ENCODE data around the gene ARHGEF33. TPM values are rescaled to one million over a fixed set of nuclear protein-coding genes. Genes with fewer than 3 reads are reported as not detected.

The ARHGEF33 gene
- total RNA-seq (2022; extraction: Qiagen RNA extraction; ENCODE audit: low read depth), result 0.10 to 0.33 TPM (median 0.21 TPM) in 4 of 5 replicates, not detected in the other

DNA sequence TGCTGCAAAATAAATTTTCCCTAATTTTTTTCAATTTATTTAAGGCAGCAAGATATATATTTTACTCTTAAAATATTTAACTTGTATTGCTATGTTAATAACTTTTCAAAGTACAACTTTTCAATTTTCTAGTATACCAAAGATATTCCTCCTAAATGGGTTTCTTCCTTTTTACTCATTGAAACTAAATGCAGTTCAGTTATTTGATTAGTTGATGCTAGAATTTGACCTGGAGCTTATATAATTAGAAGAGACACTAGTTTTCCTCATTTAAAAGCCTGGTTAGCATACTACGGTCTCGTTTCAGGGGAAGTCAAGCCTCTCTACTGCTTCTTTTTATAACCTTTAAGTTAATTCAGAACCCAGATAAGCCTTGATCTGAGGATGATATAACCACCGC is at the start of gene ARHGEF33:
ARHGEF33 (plus strand) TSS at position 301 of the 400 bp plus-strand sequence. CDS start 29,573 bp downstream, outside the sequence.

GRCh38 chr2:38875576-38876367 is 13.9 kb upstream of the ARHGEF33 start, which contains the start of the genes DHX57 and MORN2:
DHX57 (minus strand) TSS chr2:38875934; CDS start chr2:38868405, 7,529 bp downstream.
MORN2 (plus strand) TSS chr2:38875976.

Other genes starting within 250 kb of the ARHGEF33 start
- 17.5 to 21.1 TPM (median 17.7 TPM) in 5 replicates for gene GALM, start 223.8 kb upstream of the ARHGEF33 start, total RNA-seq (2022; extraction: Qiagen RNA extraction; ENCODE audit: low read depth)
- 302 to 424 TPM (median 340 TPM) in 5 replicates for gene SRSF7, start 138.5 kb upstream of the ARHGEF33 start, total RNA-seq (2022; extraction: Qiagen RNA extraction; ENCODE audit: low read depth)
- gene GEMIN6, start 111.7 kb upstream of the ARHGEF33 start, total RNA-seq (2022; extraction: Qiagen RNA extraction; ENCODE audit: low read depth), result 40.1 to 59.0 TPM (median 41.1 TPM) in 5 replicates
- 20.1 to 24.9 TPM (median 21.9 TPM) in 5 replicates for gene DHX57, start 13.9 kb upstream of the ARHGEF33 start, total RNA-seq (2022; extraction: Qiagen RNA extraction; ENCODE audit: low read depth)
- 41.7 to 49.6 TPM (median 44.8 TPM) in 5 replicates for gene MORN2, start 13.9 kb upstream of the ARHGEF33 start, total RNA-seq (2022; extraction: Qiagen RNA extraction; ENCODE audit: low read depth)
- gene SOS1, start 231.2 kb downstream of the ARHGEF33 start, total RNA-seq (2022; extraction: Qiagen RNA extraction; ENCODE audit: low read depth), result 13.2 to 17.1 TPM (median 15.4 TPM) in 5 replicates

All from A549 treated with RU486 at 1 μM for 4 hours (cell line).